Measurements from ENCODE around the gene EDN3. TPM values are rescaled to one million over a fixed set of nuclear protein-coding genes. Genes with fewer than 3 reads are reported as not detected.

EDN3 gene
- total RNA-seq, 1 experiment from 2014 or later = not detected

DNA sequence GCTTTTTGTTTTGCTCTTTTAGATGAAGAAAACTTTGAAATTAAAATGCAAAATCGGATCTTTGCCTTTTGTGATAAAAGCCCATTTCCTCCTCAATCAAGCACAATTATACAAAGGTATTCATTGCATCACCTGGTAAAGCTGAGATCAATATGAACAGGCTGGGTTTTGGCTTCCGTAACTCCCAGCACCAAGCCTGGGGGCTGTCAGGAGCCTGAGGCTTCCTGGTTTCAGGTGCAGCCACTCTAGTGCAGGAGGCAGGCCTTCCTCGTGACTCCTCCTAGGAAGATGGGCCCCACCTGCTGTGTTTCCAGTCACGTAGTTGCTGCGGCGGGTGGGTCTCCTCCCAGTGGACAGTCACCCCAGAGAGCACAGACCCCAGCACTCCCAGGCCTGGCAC, 54.0 kb downstream of the EDN3 start (continued):
- TF ChIP-seq YY1 (IDR thresholded peaks at IDR 0.05; ENCODE audit: extremely low read depth, insufficient replicate concordance, low read depth, low read length) (no peak), JUND (IDR thresholded peaks at IDR 0.05) (no peak), CTCF (IDR thresholded peaks at IDR 0.05 in 2 of 3, conservative IDR thresholded peaks at IDR 0.05 in 1 of 3; ENCODE audit: borderline replicate concordance in 1 of 3, insufficient read depth in 1 of 3, low read depth in 2 of 3, low read length in 2 of 3) (no peak), MAX (IDR thresholded peaks at IDR 0.05) (no peak), SRF (IDR thresholded peaks at IDR 0.05; ENCODE audit: low read depth) (no peak), POLR2AphosphoS5 (IDR thresholded peaks at IDR 0.05; ENCODE audit: low read depth, low read length) (no peak)

DNA sequence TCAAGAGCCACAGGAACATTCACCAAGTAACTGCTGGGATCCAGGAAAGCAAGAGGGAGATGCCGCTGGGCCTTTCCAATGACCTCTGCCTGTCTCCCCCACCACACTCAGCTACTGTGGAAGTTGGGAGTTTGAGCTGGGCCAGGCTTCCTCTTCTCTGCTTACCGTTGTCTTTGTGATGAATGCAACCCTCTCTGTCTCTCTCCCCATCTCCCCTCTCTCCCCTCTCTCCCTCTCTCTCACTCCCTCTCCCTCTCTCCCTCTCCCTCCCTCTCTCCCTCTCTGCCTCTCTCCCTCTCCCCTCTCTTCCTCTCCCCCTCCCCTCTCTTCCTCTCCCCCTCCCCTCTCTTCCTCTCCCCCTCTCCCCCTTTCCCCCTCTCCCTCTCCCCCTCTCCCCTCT, 54.8 kb downstream of the EDN3 start:
- CTCF ChIA-PET = no interaction called here
- BruUV-seq (replicated peaks) = no TSS peak
- TF ChIP-seq CTCF (IDR thresholded peaks at IDR 0.05 in 2 of 3, conservative IDR thresholded peaks at IDR 0.05 in 1 of 3; ENCODE audit: borderline replicate concordance in 1 of 3, insufficient read depth in 1 of 3, low read depth in 2 of 3, low read length in 2 of 3) (no peak), ZFX (IDR thresholded peaks at IDR 0.05) (no peak), SIN3A (IDR thresholded peaks at IDR 0.05; ENCODE audit: low read depth) (no peak), TCF7L2 (IDR thresholded peaks at IDR 0.05; ENCODE audit: borderline replicate concordance, extremely low read depth, insufficient read depth, insufficient read length) (no peak), SP1 (IDR thresholded peaks at IDR 0.05; ENCODE audit: low read depth) (no peak), EZH2phosphoT487 (IDR thresholded peaks at IDR 0.05; ENCODE audit: borderline replicate concordance) (no peak), EZH2 (IDR thresholded peaks at IDR 0.05) (no peak), MAX (IDR thresholded peaks at IDR 0.05) (no peak), POLR2A (IDR thresholded peaks at IDR 0.05; ENCODE audit: borderline replicate concordance, extremely low read depth, insufficient read depth, insufficient read length) (no peak), FOSL1 (IDR thresholded peaks at IDR 0.05; ENCODE audit: low read depth) (no peak), ELF1 (IDR thresholded peaks at IDR 0.05; ENCODE audit: borderline replicate concordance, low read depth) (no peak), RAD21 (IDR thresholded peaks at IDR 0.05; ENCODE audit: low read depth) (no peak), CEBPB (IDR thresholded peaks at IDR 0.05; ENCODE audit: low read depth) (no peak)
- TF ChIP-seq, protein P1, sequence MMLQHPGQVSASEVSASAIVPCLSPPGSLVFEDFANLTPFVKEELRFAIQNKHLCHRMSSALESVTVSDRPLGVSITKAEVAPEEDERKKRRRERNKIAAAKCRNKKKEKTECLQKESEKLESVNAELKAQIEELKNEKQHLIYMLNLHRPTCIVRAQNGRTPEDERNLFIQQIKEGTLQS (IDR thresholded peaks at IDR 0.05) = no peak
- TF ChIP-seq, protein P2, sequence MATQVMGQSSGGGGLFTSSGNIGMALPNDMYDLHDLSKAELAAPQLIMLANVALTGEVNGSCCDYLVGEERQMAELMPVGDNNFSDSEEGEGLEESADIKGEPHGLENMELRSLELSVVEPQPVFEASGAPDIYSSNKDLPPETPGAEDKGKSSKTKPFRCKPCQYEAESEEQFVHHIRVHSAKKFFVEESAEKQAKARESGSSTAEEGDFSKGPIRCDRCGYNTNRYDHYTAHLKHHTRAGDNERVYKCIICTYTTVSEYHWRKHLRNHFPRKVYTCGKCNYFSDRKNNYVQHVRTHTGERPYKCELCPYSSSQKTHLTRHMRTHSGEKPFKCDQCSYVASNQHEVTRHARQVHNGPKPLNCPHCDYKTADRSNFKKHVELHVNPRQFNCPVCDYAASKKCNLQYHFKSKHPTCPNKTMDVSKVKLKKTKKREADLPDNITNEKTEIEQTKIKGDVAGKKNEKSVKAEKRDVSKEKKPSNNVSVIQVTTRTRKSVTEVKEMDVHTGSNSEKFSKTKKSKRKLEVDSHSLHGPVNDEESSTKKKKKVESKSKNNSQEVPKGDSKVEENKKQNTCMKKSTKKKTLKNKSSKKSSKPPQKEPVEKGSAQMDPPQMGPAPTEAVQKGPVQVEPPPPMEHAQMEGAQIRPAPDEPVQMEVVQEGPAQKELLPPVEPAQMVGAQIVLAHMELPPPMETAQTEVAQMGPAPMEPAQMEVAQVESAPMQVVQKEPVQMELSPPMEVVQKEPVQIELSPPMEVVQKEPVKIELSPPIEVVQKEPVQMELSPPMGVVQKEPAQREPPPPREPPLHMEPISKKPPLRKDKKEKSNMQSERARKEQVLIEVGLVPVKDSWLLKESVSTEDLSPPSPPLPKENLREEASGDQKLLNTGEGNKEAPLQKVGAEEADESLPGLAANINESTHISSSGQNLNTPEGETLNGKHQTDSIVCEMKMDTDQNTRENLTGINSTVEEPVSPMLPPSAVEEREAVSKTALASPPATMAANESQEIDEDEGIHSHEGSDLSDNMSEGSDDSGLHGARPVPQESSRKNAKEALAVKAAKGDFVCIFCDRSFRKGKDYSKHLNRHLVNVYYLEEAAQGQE (IDR thresholded peaks at IDR 0.05; ENCODE audit: low read depth) = no peak

More for the DNA sequence above, 54.8 kb downstream of the EDN3 start:
- Histone ChIP-seq H3K27ac (ENCODE audit: low read depth, low read length) (no peak overlapping the region), H2AFZ (ENCODE audit: low read depth, low read length, poor library complexity, severe bottlenecking) (no peak overlapping the region), H3K79me2 (ENCODE audit: insufficient read depth, low read length) (no peaks in the 10 kb centered on the region), H3K4me3 (replicated peaks in 1 of 2; ENCODE audit: low read depth in 1 of 2, low read length in 2 of 2) (no peak overlapping the region), H4K20me1 (ENCODE audit: insufficient read depth) (no peaks in the 10 kb centered on the region), H3K27me3 (ENCODE audit: insufficient read depth, low read length) (peaks cover 8% of the 10 kb centered on the region; the same call in 1 of the 2 replicates), H3K9me3 (ENCODE audit: control insufficient read depth in 1 of 2, insufficient read depth in 1 of 2, low read depth in 1 of 2, low read length in 2 of 2) (no peaks in the 10 kb centered on the region), H3K9me2 (ENCODE audit: insufficient read depth) (no peaks in the 10 kb centered on the region), H3K9ac (ENCODE audit: low read length) (no peak overlapping the region), H3K36me3 (ENCODE audit: control insufficient read depth in 1 of 2, insufficient read depth in 2 of 2, low read length in 2 of 2) (no peaks in the 10 kb centered on the region), H3K4me2 (ENCODE audit: low read length) (no peak overlapping the region), H3K4me1 (ENCODE audit: control insufficient read depth in 1 of 2, insufficient read depth in 2 of 2, low read length in 2 of 2) (no peaks in the 10 kb centered on the region)
- ChIA-PET POLR2A (no interaction called here), RAD21 (ENCODE audit: low non-redundant PET in 1 of 2, low total read pairs in 2 of 2, uncharacterized antibody in 2 of 2, unreplicated experiment in 2 of 2) (no interaction called here)
- intact Hi-C loops (cut with micrococcal nuclease) = no loop called here
- DNase-seq (ENCODE audit: low read depth, low spot score) (no peak), ATAC-seq (no peak)

All from HCT116 (cell line).